Breast epithelium (tissue), 4 donors: ENCODE measurements around the gene SRP72. TPM values are rescaled to one million over a fixed set of nuclear protein-coding genes. Genes with fewer than 3 reads are reported as not detected.

Source experiments
- DNase-seq, 2 donors: peaks; one replicate each; pipeline ENCODE4 v3.0.0-alpha.2; 2019; ENCODE audit warnings: low spot score in 2 of 2
- H3K27ac ChIP-seq, 2 donors: fragments of 200-600 bp; sonication (generic) in 1 of 2; one replicate each; pipeline ENCODE4 v1.5.1; 2016 to 2019; ENCODE audit warnings: mild to moderate bottlenecking in 1 of 2
- H3K27me3 ChIP-seq, 2 donors: fragments of 200-600 bp; sonication (generic) in 1 of 2; one replicate each; pipeline versions ENCODE4 v1.5.1 to v1.6.0; 2017 to 2019; ENCODE audit warnings: control low read depth in 1 of 2, mild to moderate bottlenecking in 1 of 2
- H3K36me3 ChIP-seq: fragments of 200-600 bp; one replicate; pipeline ENCODE4 v1.5.1; 2019
- H3K4me1 ChIP-seq, 2 donors: fragments of 200-600 bp; sonication (generic); one replicate each; pipeline ENCODE4 v1.5.1; 2016 to 2019; ENCODE audit warnings: control low read depth in 1 of 2
- H3K4me3 ChIP-seq, 3 donors: fragments of 200-600 bp; sonication (generic); 1 replicate in 2 of 3; 2 replicates in 1 of 3; pipeline ENCODE4 v1.5.1; 2016 to 2019; ENCODE audit warnings: mild to moderate bottlenecking in 3 of 3, moderate library complexity in 2 of 3
- H3K9me3 ChIP-seq, 2 donors: fragments of 200-600 bp; sonication (generic) in 1 of 2; one replicate each; pipeline ENCODE4 v1.5.1; 2016 to 2019; ENCODE audit warnings: control low read depth in 1 of 2
- CTCF ChIP-seq, 3 donors: fragments of 450-650 bp; IDR thresholded peaks; one replicate each; pipeline ENCODE4 v1.5.1; 2016 to 2017; ENCODE audit warnings: antibody characterized with exemption in 3 of 3, mild to moderate bottlenecking in 3 of 3, moderate library complexity in 3 of 3
- POLR2A ChIP-seq: fragments of 450-650 bp; IDR thresholded peaks from one replicate; pipeline ENCODE4 v1.6.1; 2016; ENCODE audit warnings: antibody characterized with exemption, mild to moderate bottlenecking, moderate library complexity
- POLR2AphosphoS5 ChIP-seq, 3 donors: sonication (generic); formaldehyde crosslinking; IDR thresholded peaks; one replicate each; pipeline ENCODE4 v1.6.1; 2017; ENCODE audit warnings: antibody characterized with exemption in 3 of 3
- intact Hi-C: fragments of 100-400 bp; cut with DNase I; formaldehyde crosslinking; loops from one replicate; pipeline ENCODE4 v1.15.1; 2023; ENCODE audit warnings: low total_unique reads
- total RNA-seq, 3 donors: library from RNA; depleted of rRNA; stranded (reverse); fragments of >200 nt; gene quantifications; one replicate each; pipeline ENCODE4 v1.1.0, GENCODE V29; 2016

Gene SRP72
- total RNA-seq, 3 donors from 2014 or later, result 60.6 to 74.8 (median 71.8) TPM

GRCh38 chr4:56475917-56476316 is 8.5 kb downstream of the SRP72 start:
- no peak overlapping the region for H3K4me3 ChIP-seq
- intact Hi-C loops, result no loop called here
- no peaks in the 10 kb centered on the region for H3K27me3 ChIP-seq
- no peak overlapping the region for H3K27ac ChIP-seq
- TF ChIP-seq POLR2A (no peak), CTCF (IDR thresholded peaks at IDR 0.05) (no peak), POLR2AphosphoS5 (IDR thresholded peaks at IDR 0.05) (no peak)
- H3K36me3 ChIP-seq, result peaks cover 15% of the 10 kb centered on the region
- DNase-seq, result no peak
- H3K4me1 ChIP-seq, result no peaks in the 10 kb centered on the region
- no peaks in the 10 kb centered on the region for H3K9me3 ChIP-seq

- H3K27ac ChIP-seq, result no peak overlapping the region
- intact Hi-C loops, result no loop called here
- no peak overlapping the region for H3K4me3 ChIP-seq
- H3K9me3 ChIP-seq, result no peaks in the 10 kb centered on the region
- H3K36me3 ChIP-seq, result peaks cover 15% of the 10 kb centered on the region
- DNase-seq, result no peak
- TF ChIP-seq CTCF (IDR thresholded peaks at IDR 0.05), result no peak
- no peak for TF ChIP-seq POLR2A
- no peak for TF ChIP-seq POLR2AphosphoS5 (IDR thresholded peaks at IDR 0.05)
- no peaks in the 10 kb centered on the region for H3K27me3 ChIP-seq
- H3K4me1 ChIP-seq, result no peaks in the 10 kb centered on the region
Measured at GRCh38 chr4:56477192-56477702, 9.8 kb downstream of the SRP72 start.

GRCh38 chr4:56480691-56481090 is 13.3 kb downstream of the SRP72 start:
- intact Hi-C loops, result no loop called here
- H3K27ac ChIP-seq, result no peak overlapping the region
- H3K27me3 ChIP-seq, result no peaks in the 10 kb centered on the region
- H3K4me3 ChIP-seq, result no peak overlapping the region
- H3K36me3 ChIP-seq, result peaks cover 15% of the 10 kb centered on the region
- DNase-seq, result no peak
- TF ChIP-seq CTCF (IDR thresholded peaks at IDR 0.05) (no peak), POLR2AphosphoS5 (IDR thresholded peaks at IDR 0.05) (no peak), POLR2A (no peak)
- H3K4me1 ChIP-seq, result no peaks in the 10 kb centered on the region
- H3K9me3 ChIP-seq, result no peaks in the 10 kb centered on the region

GRCh38 chr4:56496241-56496640 is 28.8 kb downstream of the SRP72 start:
- Histone ChIP-seq H3K4me3 (no peak overlapping the region), H3K9me3 (no peaks in the 10 kb centered on the region), H3K4me1 (no peaks in the 10 kb centered on the region), H3K27ac (no peak overlapping the region), H3K36me3 (peaks cover 10% of the 10 kb centered on the region), H3K27me3 (no peaks in the 10 kb centered on the region)
- intact Hi-C loops, result no loop called here
- DNase-seq, result no peak
- TF ChIP-seq POLR2AphosphoS5 (IDR thresholded peaks at IDR 0.05) (no peak), POLR2A (no peak), CTCF (IDR thresholded peaks at IDR 0.05) (no peak)

- peak within 1 kb of the TSS; percentile 52 to 74 (median 71) for H3K4me3 ChIP-seq
- DNase-seq, result no peak
- H3K27me3 ChIP-seq, result no peaks in the 10 kb centered on the region
- intact Hi-C loops, result no loop called here
- H3K9me3 ChIP-seq, result no peaks in the 10 kb centered on the region
- no peaks in the 10 kb centered on the region for H3K4me1 ChIP-seq
- H3K36me3 ChIP-seq, result no peaks in the 10 kb centered on the region
- peak within 1 kb of the TSS; percentile 67 to 68 for H3K27ac ChIP-seq
- TF ChIP-seq CTCF (IDR thresholded peaks at IDR 0.05) (no peak), POLR2A (no peak), POLR2AphosphoS5 (IDR thresholded peaks at IDR 0.05) (peak in 1 of 3 donors; percentile 5)
Measured at GRCh38 chr4:56505269-56506130, 38.1 kb downstream of the SRP72 start, which contains the start of gene ARL9. ARL9 (plus strand) TSS chr4:56505791; CDS start chr4:56505863, 72 bp downstream.
